DMS153 treated with DMSO at 0.1 percent for 48 hours (cell line): ENCODE results near the gene COX7A2.
A peak's percentile ranks its signal among the peaks of the same experiment; 100 is the strongest.

Experiments
- DNase-seq: peaks from one replicate; lab custom pipeline; 2025; ENCODE audit not compliant: unreplicated experiment; lab: John Stamatoyannopoulos, UW

Gene COX7A2

DNA sequence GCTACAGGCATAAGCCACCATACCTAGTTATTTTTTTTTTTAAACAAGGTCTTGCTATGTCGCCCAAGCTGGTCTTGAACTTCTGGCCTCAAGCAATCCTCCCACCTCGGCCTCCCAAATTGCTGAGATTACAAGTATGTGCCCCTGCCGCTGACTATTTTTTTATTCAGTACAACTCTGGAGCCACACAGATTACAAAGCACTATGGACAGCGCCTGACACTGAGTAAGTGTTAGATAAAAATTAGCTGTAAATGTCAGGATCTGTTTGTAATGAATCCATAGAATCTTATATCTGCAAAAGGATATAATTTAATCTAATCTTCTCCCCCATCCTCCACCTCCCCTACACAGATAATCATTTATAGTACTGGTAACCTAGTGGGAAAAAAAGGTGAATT lies 22.5 kb downstream of the COX7A2 start:
- DNase-seq = no peak

DNA sequence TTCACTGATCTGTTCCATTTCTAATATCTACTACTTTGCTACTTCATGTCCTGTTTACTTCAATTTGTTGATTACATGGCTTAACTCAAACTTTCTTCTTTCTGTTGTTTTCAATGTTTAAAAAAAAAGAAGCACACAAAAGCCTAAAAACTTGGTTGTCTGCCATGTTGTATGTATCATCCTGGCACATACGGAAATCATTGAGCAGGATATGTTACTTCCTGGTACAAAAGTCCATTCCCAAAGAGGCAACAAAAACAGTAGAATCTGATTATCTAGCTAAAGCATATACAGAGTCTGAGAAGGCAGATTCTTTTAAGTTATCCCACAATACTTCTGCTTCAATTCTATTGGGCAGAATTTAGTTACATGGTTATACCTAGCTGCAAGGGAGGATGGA lies 23.2 kb downstream of the COX7A2 start:
- DNase-seq = no peak

DNA sequence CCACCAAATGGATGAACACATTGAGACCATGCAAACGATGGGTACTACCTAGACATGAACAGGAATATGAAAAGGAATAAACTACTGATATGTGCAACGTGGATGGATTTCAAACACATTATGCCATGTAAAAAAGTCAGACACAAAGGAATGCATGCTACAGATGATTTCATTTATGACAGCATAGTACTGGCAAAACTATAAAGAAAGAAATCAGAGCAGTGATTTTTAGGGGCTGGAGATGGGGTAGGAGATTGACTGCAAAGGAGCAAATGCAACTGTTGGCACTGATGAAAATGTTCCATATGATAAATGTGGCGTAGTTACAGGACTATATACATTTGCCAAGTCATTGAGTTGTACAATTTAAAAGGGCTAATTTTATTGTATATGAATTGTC lies 24.3 kb downstream of the COX7A2 start:
- no peak for DNase-seq

DNA sequence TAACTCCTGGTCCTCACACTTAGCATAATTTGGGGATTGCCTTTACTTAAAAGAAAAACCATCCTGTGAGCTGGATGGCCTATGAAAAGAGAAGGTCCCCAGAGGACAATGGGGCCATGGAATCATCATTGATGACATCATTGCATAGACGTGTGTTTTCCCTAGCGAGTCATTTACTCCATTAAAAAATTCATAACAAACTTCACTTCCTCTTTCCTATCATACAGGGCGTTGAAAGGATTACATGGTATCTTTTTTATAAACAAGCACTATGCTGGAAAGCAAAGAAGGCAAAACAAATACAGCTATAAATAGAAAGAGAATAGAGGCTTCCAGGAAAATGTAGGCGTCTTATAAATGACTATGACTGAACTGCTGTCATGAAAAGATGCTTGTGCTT lies 26.4 kb downstream of the COX7A2 start:
- peak; percentile 14 for DNase-seq

GRCh38 chr6:75215291-75215690 lies 28.3 kb downstream of the COX7A2 start:
- no peak for DNase-seq

DNA sequence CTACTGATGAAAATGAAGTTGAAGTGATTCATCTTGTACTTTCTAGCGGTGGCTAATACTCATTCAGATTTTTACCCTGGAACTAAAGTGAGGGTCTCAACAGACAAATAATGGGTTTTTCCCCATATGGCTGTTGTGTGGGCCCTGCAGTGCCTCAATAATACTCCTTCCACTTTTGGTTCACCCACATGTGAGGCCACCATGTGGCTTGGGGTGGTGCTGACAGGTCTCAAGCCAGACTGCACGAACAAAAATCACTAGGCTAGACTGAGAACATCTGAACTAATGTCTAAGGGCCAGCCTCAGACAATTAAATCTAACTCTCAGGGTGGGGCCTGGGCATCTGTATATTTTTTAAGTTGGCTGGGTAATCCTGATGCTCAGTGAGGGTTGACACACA lies 29.9 kb downstream of the COX7A2 start:
- DNase-seq = no peak

GRCh38 chr6:75213112-75213511 lies 30.5 kb downstream of the COX7A2 start:
- no peak for DNase-seq

GRCh38 chr6:75211920-75212590 lies 31.5 kb downstream of the COX7A2 start:
- DNase-seq = no peak

DNA sequence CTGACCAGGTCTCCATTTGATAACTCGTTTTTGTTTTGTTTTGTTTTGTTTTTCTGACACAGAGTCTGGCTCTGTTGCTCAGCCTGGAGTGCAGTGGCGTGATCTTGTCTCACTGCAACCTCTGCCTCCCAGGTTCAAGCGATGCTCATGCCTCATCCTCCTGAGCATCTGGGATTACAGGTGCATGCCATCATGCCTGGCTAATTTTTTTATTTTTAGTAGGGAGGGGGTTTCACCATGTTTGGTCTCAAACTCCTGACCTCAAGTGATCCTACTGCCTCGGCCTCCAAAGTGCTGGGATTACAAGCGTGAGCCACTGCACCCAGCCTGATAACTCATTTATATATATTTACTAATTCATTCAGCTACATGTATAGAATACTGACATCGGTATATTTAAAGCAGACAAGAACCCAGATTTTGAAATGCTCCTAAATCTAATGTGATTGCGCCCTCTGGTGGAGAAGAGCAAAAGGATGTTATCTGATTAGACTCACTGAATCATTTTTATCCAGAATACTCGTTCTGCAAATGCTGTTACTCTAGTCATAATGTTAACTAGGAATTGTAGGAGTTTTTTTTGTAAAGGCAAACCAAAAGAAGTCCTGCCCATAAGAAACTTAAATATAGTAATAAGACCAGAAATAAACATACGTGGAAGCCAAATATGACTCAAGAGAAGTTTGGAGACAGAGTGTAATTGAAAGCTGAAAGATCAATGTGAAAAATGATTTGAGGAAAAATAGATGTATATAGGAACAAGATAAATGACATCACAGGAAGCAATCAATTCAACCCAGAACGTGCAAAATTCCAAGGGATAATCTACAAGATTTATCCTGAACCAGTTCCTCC lies 32.5 kb downstream of the COX7A2 start:
- DNase-seq = peak; percentile 76

- no peak for DNase-seq
Observed at GRCh38 chr6:75209184-75209723, 34.3 kb downstream of the COX7A2 start.

DNA sequence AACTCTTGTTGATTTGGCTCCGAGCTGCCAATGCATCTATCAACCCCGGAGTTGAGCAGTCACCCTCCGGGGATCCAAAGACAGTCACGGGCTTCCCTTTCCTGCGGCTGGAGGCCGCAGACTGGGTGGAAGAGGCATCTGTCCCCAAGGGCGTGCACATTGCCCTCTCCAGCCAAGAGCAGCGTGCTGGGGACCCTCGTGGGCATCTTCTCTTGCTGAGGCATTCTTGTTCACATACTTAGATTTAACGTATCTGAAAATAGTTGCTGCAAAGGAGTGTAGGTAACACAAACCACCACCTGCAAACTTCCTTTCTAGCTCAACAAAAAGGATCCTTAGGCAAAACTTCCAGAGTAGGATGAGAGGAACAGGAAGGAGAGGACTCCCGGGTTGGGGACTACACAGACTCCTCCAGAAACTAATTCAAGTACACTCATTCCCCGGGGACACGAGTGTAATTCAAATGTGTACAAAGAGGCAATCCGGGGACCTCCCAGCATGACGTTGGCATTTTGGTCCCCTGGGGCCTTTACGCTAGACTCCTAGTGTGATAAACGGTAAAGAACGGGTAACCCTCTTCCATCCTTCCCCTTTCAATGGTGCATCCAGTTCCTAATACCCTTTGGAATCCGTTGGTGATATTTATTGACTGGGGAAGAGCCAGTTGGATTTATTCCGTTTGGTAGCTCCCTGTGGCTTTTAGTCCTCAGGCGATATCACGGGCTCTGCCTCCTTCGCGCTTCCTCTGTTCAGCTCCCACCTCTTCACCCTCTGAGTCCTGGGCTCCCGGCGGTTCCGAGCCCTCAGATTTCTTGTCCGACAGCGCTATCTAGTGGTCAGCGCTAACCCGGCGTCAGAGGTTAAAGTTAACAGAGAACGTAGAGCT lies 35.1 kb downstream of the COX7A2 start:
- DNase-seq = peak; percentile 84

- DNase-seq = no peak
Observed at GRCh38 chr6:75206576-75207342, 36.8 kb downstream of the COX7A2 start.

DNA sequence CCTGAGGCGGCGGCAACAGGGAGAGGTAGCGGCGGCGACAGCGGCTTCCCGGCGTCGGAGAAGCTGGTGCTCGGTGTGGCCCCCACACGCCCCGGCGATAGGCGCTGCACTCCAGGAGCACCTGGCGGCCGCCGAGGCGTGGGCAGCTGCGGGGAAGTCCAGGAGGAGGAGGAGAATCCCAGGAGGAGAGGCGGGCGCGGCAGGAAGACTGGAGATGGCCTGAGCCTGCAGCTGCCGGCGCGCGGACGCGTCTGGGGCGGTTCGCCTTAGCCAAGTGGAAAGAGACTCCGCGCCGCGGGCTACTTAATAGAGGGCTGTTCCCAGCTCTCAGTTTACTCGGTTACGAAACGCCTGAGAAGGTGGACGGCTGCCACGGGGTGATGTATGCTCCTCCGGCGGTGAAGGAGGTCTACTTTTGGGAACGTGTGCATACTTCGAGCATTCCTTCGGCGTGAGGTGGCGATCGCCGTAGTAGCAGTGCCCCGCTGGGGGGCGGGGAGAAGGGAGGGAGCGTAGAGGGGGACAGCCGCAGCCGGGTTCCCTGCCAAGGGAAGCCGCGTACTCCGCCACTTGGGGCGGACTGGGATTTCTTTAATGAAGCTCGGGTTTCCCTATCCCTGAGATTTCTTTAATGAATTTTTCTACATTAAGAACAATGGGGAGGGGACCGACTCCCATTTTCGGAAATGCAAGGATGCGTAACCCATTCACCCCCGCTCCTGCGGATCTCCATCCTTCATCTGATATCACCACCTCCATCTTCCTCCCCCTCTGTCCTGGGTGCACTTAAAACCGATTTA lies 37.6 kb downstream of the COX7A2 start, which contains the start of gene COL12A1:
COL12A1 (minus strand) TSS at position 278 of the 800 bp plus-strand sequence. CDS start 3,261 bp downstream, outside the sequence.
- DNase-seq = peak; percentile 47

GRCh38 chr6:75204959-75205775 lies 38.4 kb downstream of the COX7A2 start:
- peak; percentile 61 for DNase-seq

- DNase-seq = peak; percentile 79
Observed at GRCh38 chr6:75204217-75204958, 39.2 kb downstream of the COX7A2 start.

GRCh38 chr6:75203721-75204120 lies 39.9 kb downstream of the COX7A2 start:
- DNase-seq = no peak

DNA sequence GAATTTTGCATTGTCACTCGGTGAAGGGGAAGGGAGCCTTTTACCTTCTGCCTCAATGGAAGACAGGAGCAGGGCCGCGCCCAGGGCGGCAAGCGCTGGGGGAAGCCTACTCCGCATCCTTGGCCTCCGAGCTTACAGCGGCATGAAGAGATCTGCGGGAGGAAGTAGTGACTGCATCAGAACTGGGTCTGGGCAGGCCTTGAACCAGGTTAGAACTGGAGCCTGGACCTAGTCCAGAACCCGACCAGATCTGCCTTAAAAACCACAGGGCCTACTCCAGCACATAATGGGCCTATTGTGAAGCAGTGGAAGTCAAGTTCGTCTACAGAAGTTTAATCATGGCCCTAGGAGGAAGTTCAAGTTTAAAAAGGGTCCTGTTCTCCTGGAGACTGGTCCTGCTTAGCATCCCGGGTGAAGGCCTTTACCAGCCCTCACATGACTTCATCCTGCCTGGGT lies 40.9 kb downstream of the COX7A2 start:
- DNase-seq = no peak
